PFSK-1 (cell line): Measurements from ENCODE around the gene AUTS2.

Source experiments
- TAF1 ChIP-seq: IDR thresholded peaks from 2 replicates; pipeline ENCODE4 v1.6.1; 2012; ENCODE audit warnings: low read length, control low read depth, borderline replicate concordance; ENCODE audit not compliant: insufficient read depth
- TF ChIP-seq, protein P1 (sequence below), 2 experiments: IDR thresholded peaks; 2 replicates each; pipeline versions ENCODE4 v1.6.1 to v1.8.0; 2011 to 2012; ENCODE audit warnings: low read depth in 2 of 2, low read length in 2 of 2, control low read depth in 1 of 2, inconsistent platforms in 1 of 2, mild to moderate bottlenecking in 1 of 2, moderate library complexity in 1 of 2; ENCODE audit not compliant: insufficient read depth in 1 of 2

DNA sequence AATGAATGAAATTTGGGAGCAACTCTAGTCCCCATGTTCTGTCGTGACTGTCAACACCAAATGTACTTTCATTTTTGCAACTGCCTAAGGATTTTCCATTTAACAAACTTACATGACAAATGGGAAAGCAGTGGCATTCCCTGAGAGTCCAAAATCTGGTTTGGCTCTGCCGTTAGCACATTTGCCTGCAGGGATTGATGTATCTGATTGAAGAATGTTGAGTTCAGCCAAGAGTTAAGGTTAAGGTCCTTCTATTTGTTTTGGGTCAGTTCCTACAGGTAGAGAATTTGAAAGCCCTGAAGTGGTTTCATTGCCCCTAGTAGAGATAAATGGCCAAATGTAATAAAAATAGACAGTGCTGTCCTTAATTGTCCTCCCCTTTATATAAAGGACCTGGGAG, 1127.2 kb downstream of the AUTS2 start:
- no peak for TF ChIP-seq TAF1
- TF ChIP-seq, protein P1, sequence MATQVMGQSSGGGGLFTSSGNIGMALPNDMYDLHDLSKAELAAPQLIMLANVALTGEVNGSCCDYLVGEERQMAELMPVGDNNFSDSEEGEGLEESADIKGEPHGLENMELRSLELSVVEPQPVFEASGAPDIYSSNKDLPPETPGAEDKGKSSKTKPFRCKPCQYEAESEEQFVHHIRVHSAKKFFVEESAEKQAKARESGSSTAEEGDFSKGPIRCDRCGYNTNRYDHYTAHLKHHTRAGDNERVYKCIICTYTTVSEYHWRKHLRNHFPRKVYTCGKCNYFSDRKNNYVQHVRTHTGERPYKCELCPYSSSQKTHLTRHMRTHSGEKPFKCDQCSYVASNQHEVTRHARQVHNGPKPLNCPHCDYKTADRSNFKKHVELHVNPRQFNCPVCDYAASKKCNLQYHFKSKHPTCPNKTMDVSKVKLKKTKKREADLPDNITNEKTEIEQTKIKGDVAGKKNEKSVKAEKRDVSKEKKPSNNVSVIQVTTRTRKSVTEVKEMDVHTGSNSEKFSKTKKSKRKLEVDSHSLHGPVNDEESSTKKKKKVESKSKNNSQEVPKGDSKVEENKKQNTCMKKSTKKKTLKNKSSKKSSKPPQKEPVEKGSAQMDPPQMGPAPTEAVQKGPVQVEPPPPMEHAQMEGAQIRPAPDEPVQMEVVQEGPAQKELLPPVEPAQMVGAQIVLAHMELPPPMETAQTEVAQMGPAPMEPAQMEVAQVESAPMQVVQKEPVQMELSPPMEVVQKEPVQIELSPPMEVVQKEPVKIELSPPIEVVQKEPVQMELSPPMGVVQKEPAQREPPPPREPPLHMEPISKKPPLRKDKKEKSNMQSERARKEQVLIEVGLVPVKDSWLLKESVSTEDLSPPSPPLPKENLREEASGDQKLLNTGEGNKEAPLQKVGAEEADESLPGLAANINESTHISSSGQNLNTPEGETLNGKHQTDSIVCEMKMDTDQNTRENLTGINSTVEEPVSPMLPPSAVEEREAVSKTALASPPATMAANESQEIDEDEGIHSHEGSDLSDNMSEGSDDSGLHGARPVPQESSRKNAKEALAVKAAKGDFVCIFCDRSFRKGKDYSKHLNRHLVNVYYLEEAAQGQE (IDR thresholded peaks at IDR 0.05; ENCODE audit: insufficient read depth in 1 of 2, low read depth in 2 of 2, low read length in 2 of 2) = no peak
